WTC11 (cell line): ENCODE data around the gene VSTM2L. TPM values are rescaled to one million over a fixed set of nuclear protein-coding genes. Genes with fewer than 3 reads are reported as not detected.

Source experiments
- ATAC-seq: fragments of 200-7000 bp; cut with Tn5 transposase; 2 replicates; pipeline ENCODE4 v1.10.0; 2021; ENCODE audit warnings: mild to moderate bottlenecking, moderate library complexity
- CTCF ChIA-PET: fragments of 300-600 bp; sonication (Branson Sonifier 250); formaldehyde crosslinking; loops from one replicate; lab custom pipeline; 2021; ENCODE audit warnings: antibody characterized with exemption; lab: Charles Lee
- POLR2A ChIA-PET: fragments of 350-600 bp; sonication (Branson Sonifier 250); formaldehyde crosslinking; loops from one replicate; lab custom pipeline; 2021; ENCODE audit warnings: antibody characterized with exemption; lab: Charles Lee
- DNase-seq: peaks from one replicate; pipeline ENCODE4 v3.0.0; 2021; ENCODE audit warnings: low spot score
- H3K27ac Mint-ChIP-seq: 2 replicates; pipeline ENCODE4 v1.8.0; 2021; ENCODE audit warnings: mixed read lengths
- H3K27me3 Mint-ChIP-seq: 2 replicates; pipeline ENCODE4 v1.8.0; 2021; ENCODE audit warnings: low read depth, mild to moderate bottlenecking, moderate library complexity, mixed read lengths
- H3K36me3 Mint-ChIP-seq: 2 replicates; pipeline ENCODE4 v1.8.0; 2021; ENCODE audit warnings: mixed read lengths
- H3K4me1 Mint-ChIP-seq: 2 replicates; pipeline ENCODE4 v1.8.0; 2022; ENCODE audit warnings: mixed read lengths
- H3K4me3 Mint-ChIP-seq: 2 replicates; pipeline ENCODE4 v1.8.0; 2021; ENCODE audit warnings: mild to moderate bottlenecking, moderate library complexity, mixed read lengths
- H3K9me3 Mint-ChIP-seq: 2 replicates; pipeline ENCODE4 v1.8.0; 2021; ENCODE audit warnings: mixed read lengths
- ATF1 ChIP-seq: sonication (generic); formaldehyde crosslinking; IDR thresholded peaks from 2 replicates; pipeline ENCODE4 v1.8.1; 2023; ENCODE audit warnings: mild to moderate bottlenecking, moderate library complexity, missing genetic modification reagents
- ATF3 ChIP-seq: sonication (generic); formaldehyde crosslinking; conservative IDR thresholded peaks from 2 replicates; pipeline ENCODE4 v1.8.1; 2022; ENCODE audit warnings: mild to moderate bottlenecking, missing genetic modification reagents
- ESRRA ChIP-seq: sonication (generic); formaldehyde crosslinking; IDR thresholded peaks from 2 replicates; pipeline ENCODE4 v1.8.1; 2022; ENCODE audit warnings: mild to moderate bottlenecking, missing genetic modification reagents, borderline replicate concordance
- ETV6 ChIP-seq: sonication (generic); formaldehyde crosslinking; IDR thresholded peaks from 2 replicates; pipeline ENCODE4 v1.8.1; 2022; ENCODE audit warnings: mild to moderate bottlenecking, missing genetic modification reagents
- GTF2I ChIP-seq: fragments of 250-450 bp; sonication (Bioruptor Pico); conservative IDR thresholded peaks from 2 replicates; pipeline ENCODE4 v1.4.0; 2021; ENCODE audit warnings: mild to moderate bottlenecking
- IRF1 ChIP-seq: sonication (generic); formaldehyde crosslinking; IDR thresholded peaks from 2 replicates; pipeline ENCODE4 v1.8.0; 2023; ENCODE audit warnings: missing genetic modification reagents
- IRF2 ChIP-seq: sonication (generic); formaldehyde crosslinking; IDR thresholded peaks from 2 replicates; pipeline ENCODE4 v1.8.0; 2022; ENCODE audit warnings: low read depth, missing genetic modification reagents, borderline replicate concordance
- MLX ChIP-seq: sonication (generic); formaldehyde crosslinking; IDR thresholded peaks from 2 replicates; pipeline ENCODE4 v1.8.1; 2023; ENCODE audit warnings: mild to moderate bottlenecking, missing genetic modification reagents, moderate library complexity
- NFATC4 ChIP-seq: fragments of 250-450 bp; sonication (Bioruptor Pico); IDR thresholded peaks from 2 replicates; pipeline ENCODE4 v1.9.0; 2021; ENCODE audit warnings: mild to moderate bottlenecking
- SMAD3 ChIP-seq: sonication (generic); formaldehyde crosslinking; IDR thresholded peaks from 2 replicates; pipeline ENCODE4 v1.8.0; 2022; ENCODE audit warnings: missing genetic modification reagents, mild to moderate bottlenecking, borderline replicate concordance
- SP1 ChIP-seq: sonication (generic); formaldehyde crosslinking; conservative IDR thresholded peaks from 2 replicates; pipeline ENCODE4 v1.8.1; 2022; ENCODE audit warnings: missing genetic modification reagents
- TCF7 ChIP-seq: sonication (generic); formaldehyde crosslinking; IDR thresholded peaks from 2 replicates; pipeline ENCODE4 v1.8.0; 2022; ENCODE audit warnings: mild to moderate bottlenecking, low read depth, missing genetic modification reagents, moderate library complexity
- TEAD4 ChIP-seq: sonication (generic); formaldehyde crosslinking; IDR thresholded peaks from 2 replicates; pipeline ENCODE4 v1.8.0; 2022; ENCODE audit warnings: mild to moderate bottlenecking, missing genetic modification reagents
- ZBTB21 ChIP-seq: sonication (generic); formaldehyde crosslinking; IDR thresholded peaks from 2 replicates; pipeline ENCODE4 v1.8.1; 2023; ENCODE audit warnings: mild to moderate bottlenecking, missing genetic modification reagents, borderline replicate concordance
- ZNF232 ChIP-seq: sonication (generic); formaldehyde crosslinking; IDR thresholded peaks from 2 replicates; pipeline ENCODE4 v1.8.0; 2022; ENCODE audit warnings: mild to moderate bottlenecking, missing genetic modification reagents
- ZNF396 ChIP-seq: fragments of 250-450 bp; sonication (Bioruptor Pico); IDR thresholded peaks from 2 replicates; pipeline ENCODE4 v1.8.0; 2021; ENCODE audit warnings: mild to moderate bottlenecking, moderate library complexity, borderline replicate concordance
- ZNF671 ChIP-seq: fragments of 250-450 bp; sonication (Bioruptor Pico); IDR thresholded peaks from 2 replicates; pipeline ENCODE4 v1.8.0; 2021; ENCODE audit warnings: mild to moderate bottlenecking
- total RNA-seq: library from RNA; stranded (reverse); gene quantifications from 3 replicates; pipeline ENCODE4 v1.2.3, GENCODE V29; 2021
- TF ChIP-seq, protein P1 (sequence below): sonication (generic); formaldehyde crosslinking; IDR thresholded peaks from 2 replicates; pipeline ENCODE4 v1.8.0; 2023; ENCODE audit warnings: mild to moderate bottlenecking, missing genetic modification reagents
- TF ChIP-seq, protein P2 (sequence below): sonication (generic); formaldehyde crosslinking; IDR thresholded peaks from 2 replicates; pipeline ENCODE4 v1.8.1; 2023; ENCODE audit warnings: mild to moderate bottlenecking, missing genetic modification reagents, moderate library complexity
- TF ChIP-seq, protein P3 (sequence below): sonication (generic); formaldehyde crosslinking; IDR thresholded peaks from 2 replicates; pipeline ENCODE4 v1.8.0; 2022; ENCODE audit warnings: mild to moderate bottlenecking, missing genetic modification reagents

VSTM2L gene
- total RNA-seq, 1 experiment from 2014 or later, result 1.9 TPM

DNA sequence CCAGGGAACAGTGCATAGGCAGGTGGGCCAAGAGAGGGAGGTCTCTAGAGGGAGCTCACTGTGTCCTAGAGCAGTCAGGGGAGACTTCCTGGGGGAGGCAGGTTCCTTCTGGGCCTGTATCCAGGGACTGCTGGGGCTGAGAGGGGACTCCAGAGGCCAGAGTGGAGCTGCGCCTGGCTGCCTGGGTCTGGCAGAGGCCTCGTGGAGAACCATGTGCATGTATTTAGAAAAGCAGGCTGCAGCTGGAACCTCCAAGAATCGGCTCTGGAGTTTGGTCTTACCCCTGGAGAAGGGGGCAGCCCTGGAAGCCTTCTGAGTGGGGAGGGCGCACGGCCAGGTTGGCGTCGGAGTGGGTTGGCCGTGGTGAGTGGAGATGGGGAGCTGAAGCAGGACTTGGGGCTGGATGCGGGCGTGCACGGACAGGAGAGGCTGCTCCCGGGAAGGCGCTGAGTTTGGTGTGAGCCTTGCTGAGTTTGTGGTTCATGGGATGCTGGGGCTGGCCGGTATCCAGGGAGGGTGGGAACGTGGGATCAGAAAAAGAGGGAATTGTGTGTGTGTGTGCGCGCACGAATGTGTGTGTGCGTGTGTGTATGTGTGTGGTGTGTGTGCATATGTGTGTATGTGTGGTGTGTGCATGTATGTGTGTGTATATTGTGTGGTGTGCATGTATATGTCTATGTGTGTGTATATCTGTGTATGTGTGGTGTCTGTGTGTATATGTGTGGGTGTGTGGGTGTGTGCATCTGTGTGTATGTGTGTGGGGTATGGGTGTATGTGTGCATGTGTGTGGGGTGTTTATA, 10.8 kb downstream of the VSTM2L start:
- Mint-ChIP-seq H3K9me3 (no peaks in the 10 kb centered on the region), H3K4me1 (peaks cover 60% of the 10 kb centered on the region), H3K36me3 (no peaks in the 10 kb centered on the region), H3K4me3 (peak overlapping the region; percentile 76; the same call in 1 of the 2 replicates), H3K27me3 (peaks cover 37% of the 10 kb centered on the region), H3K27ac (no peak overlapping the region)
- CTCF ChIA-PET, result interaction anchor here (1.0 to 2.1 kb wide), 8 partner anchors 9 to 350 kb away, joined by 3 to 17 read pairs (median 4); no protein-coding TSS in a partner anchor
- POLR2A ChIA-PET, result interaction anchor here (1.1 kb wide), 1 partner anchor 11 kb away, joined by 3 read pairs; no protein-coding TSS in a partner anchor
- no peak for ATAC-seq
- TF ChIP-seq SMAD3 (CRISPR knock-in tag) (no peak), ZBTB21 (0 out of 2 replicates have a peak, but pooled peaks have one; percentile 33)
- DNase-seq, result no peak

DNA sequence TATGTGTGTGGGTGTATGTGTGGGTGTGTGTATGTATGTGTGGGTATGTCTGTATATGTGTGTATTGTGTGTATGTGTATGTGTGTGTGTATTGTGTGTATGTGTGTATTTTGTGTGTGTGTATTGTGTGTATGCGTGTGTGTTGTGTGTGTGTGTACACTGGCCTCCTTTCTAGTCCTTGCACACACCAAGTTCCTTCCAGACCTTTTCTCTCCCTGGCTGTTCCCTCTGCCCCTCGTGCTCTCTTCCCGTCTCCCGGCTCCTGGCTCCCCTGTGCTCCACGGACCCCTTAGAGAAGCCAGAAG, 11.4 kb downstream of the VSTM2L start:
- Mint-ChIP-seq H3K27me3 (peaks cover 37% of the 10 kb centered on the region), H3K4me3 (peak overlapping the region; percentile 76), H3K4me1 (peaks cover 64% of the 10 kb centered on the region), H3K27ac (peak overlapping the region; percentile 87), H3K36me3 (no peaks in the 10 kb centered on the region), H3K9me3 (no peaks in the 10 kb centered on the region)
- ChIA-PET POLR2A (interaction anchor here (0.6 to 1.1 kb wide), 2 partner anchors 10 to 11 kb away, joined by 3 read pairs; partner anchors contain the start of gene VSTM2L), CTCF (interaction anchor here (0.9 to 2.1 kb wide), 10 partner anchors 8 to 81 kb away, joined by 3 to 17 read pairs (median 7); partner anchors contain the start of gene VSTM2L)
- no peak for DNase-seq
- TF ChIP-seq, protein P1, sequence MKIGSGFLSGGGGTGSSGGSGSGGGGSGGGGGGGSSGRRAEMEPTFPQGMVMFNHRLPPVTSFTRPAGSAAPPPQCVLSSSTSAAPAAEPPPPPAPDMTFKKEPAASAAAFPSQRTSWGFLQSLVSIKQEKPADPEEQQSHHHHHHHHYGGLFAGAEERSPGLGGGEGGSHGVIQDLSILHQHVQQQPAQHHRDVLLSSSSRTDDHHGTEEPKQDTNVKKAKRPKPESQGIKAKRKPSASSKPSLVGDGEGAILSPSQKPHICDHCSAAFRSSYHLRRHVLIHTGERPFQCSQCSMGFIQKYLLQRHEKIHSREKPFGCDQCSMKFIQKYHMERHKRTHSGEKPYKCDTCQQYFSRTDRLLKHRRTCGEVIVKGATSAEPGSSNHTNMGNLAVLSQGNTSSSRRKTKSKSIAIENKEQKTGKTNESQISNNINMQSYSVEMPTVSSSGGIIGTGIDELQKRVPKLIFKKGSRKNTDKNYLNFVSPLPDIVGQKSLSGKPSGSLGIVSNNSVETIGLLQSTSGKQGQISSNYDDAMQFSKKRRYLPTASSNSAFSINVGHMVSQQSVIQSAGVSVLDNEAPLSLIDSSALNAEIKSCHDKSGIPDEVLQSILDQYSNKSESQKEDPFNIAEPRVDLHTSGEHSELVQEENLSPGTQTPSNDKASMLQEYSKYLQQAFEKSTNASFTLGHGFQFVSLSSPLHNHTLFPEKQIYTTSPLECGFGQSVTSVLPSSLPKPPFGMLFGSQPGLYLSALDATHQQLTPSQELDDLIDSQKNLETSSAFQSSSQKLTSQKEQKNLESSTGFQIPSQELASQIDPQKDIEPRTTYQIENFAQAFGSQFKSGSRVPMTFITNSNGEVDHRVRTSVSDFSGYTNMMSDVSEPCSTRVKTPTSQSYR, result no peak
- TF ChIP-seq, protein P2, sequence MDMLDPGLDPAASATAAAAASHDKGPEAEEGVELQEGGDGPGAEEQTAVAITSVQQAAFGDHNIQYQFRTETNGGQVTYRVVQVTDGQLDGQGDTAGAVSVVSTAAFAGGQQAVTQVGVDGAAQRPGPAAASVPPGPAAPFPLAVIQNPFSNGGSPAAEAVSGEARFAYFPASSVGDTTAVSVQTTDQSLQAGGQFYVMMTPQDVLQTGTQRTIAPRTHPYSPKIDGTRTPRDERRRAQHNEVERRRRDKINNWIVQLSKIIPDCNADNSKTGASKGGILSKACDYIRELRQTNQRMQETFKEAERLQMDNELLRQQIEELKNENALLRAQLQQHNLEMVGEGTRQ (CRISPR knock-in tag), result no peak
- TF ChIP-seq ATF1 (CRISPR knock-in tag) (no peak), TCF7 (CRISPR knock-in tag) (no peak), NFATC4 (no peak), TEAD4 (CRISPR knock-in tag) (no peak), ESRRA (no peak), ETV6 (CRISPR knock-in tag) (no peak), IRF1 (CRISPR knock-in tag) (no peak)
- no peak for ATAC-seq

- peaks cover 67% of the 10 kb centered on the region for H3K4me1 Mint-ChIP-seq
- DNase-seq (peak; percentile 72), ATAC-seq (peak; percentile 59)
- H3K36me3 Mint-ChIP-seq, result no peaks in the 10 kb centered on the region
- peaks cover 37% of the 10 kb centered on the region for H3K27me3 Mint-ChIP-seq
- ChIA-PET POLR2A (interaction anchor here (0.6 to 1.1 kb wide), 2 partner anchors 10 to 12 kb away, joined by 3 read pairs; partner anchors contain the start of gene VSTM2L), CTCF (interaction anchor here (0.6 to 2.1 kb wide), 23 partner anchors 9 to 442 kb away, joined by 3 to 17 read pairs (median 4); partner anchors contain the start of gene VSTM2L)
- peak overlapping the region; percentile 76 for H3K4me3 Mint-ChIP-seq
- H3K9me3 Mint-ChIP-seq, result no peaks in the 10 kb centered on the region
- H3K27ac Mint-ChIP-seq, result peak overlapping the region; percentile 87
- TF ChIP-seq ZNF232 (no peak), ZNF671 (CRISPR knock-in tag) (0 out of 2 replicates have a peak, but pooled peaks have one; percentile 49), IRF2 (CRISPR knock-in tag) (no peak), ATF3 (CRISPR knock-in tag) (no peak), GTF2I (CRISPR knock-in tag) (peak; percentile 99), ETV6 (CRISPR knock-in tag) (0 out of 2 replicates have a peak, but pooled peaks have one; percentile 34), SP1 (CRISPR knock-in tag) (peak; percentile 85), MLX (CRISPR knock-in tag) (no peak), SMAD3 (CRISPR knock-in tag) (no peak), ZNF396 (CRISPR knock-in tag) (no peak)
- TF ChIP-seq, protein P3, sequence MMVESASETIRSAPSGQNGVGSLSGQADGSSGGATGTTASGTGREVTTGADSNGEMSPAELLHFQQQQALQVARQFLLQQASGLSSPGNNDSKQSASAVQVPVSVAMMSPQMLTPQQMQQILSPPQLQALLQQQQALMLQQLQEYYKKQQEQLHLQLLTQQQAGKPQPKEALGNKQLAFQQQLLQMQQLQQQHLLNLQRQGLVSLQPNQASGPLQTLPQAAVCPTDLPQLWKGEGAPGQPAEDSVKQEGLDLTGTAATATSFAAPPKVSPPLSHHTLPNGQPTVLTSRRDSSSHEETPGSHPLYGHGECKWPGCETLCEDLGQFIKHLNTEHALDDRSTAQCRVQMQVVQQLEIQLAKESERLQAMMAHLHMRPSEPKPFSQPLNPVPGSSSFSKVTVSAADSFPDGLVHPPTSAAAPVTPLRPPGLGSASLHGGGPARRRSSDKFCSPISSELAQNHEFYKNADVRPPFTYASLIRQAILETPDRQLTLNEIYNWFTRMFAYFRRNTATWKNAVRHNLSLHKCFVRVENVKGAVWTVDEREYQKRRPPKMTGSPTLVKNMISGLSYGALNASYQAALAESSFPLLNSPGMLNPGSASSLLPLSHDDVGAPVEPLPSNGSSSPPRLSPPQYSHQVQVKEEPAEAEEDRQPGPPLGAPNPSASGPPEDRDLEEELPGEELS (CRISPR knock-in tag), result no peak; the same call in 1 of the 2 replicates
Observed at GRCh38 chr20:37914672-37915433, 11.9 kb downstream of the VSTM2L start.
